ENCODE data around the gene CHST13.

The CHST13 gene

GRCh38 chr3:126523745-126524428 lies at the start of gene CHST13:
Gene CHST13 (plus strand): TSS chr3:126524155. CDS start chr3:126524333, 178 bp downstream.
- no peak for DNase-seq

GRCh38 chr3:126474498-126475412 lies 49.2 kb upstream of the CHST13 start:
- peak; percentile 49 for DNase-seq

- DNase-seq: peak; percentile 93
Measured at GRCh38 chr3:126475413-126476114, 48.4 kb upstream of the CHST13 start, which contains the start of gene ZXDC. Gene ZXDC (minus strand): TSS chr3:126475891. CDS start chr3:126475865, 26 bp downstream.

- no peak for DNase-seq
Measured at GRCh38 chr3:126476166-126477060, 47.5 kb upstream of the CHST13 start.

- no peak for DNase-seq
Measured at GRCh38 chr3:126477061-126477380, 46.9 kb upstream of the CHST13 start.

- DNase-seq: no peak
Measured at GRCh38 chr3:126478581-126479310, 45.2 kb upstream of the CHST13 start.

- DNase-seq: no peak
Measured at GRCh38 chr3:126479642-126480041, 44.3 kb upstream of the CHST13 start.

- no peak for DNase-seq
Measured at GRCh38 chr3:126480206-126480605, 43.7 kb upstream of the CHST13 start.

- no peak for DNase-seq
Measured at GRCh38 chr3:126480861-126481260, 43.1 kb upstream of the CHST13 start.

- no peak for DNase-seq
Measured at GRCh38 chr3:126481808-126482502, 42.0 kb upstream of the CHST13 start.

- DNase-seq: no peak
Measured at GRCh38 chr3:126482503-126483255, 41.3 kb upstream of the CHST13 start.

- no peak for DNase-seq
Measured at GRCh38 chr3:126483321-126483761, 40.6 kb upstream of the CHST13 start.

GRCh38 chr3:126484148-126484547 lies 39.8 kb upstream of the CHST13 start:
- DNase-seq: no peak

GRCh38 chr3:126484662-126485061 lies 39.3 kb upstream of the CHST13 start:
- no peak for DNase-seq

- no peak for DNase-seq
Measured at GRCh38 chr3:126485176-126485897, 38.6 kb upstream of the CHST13 start.

GRCh38 chr3:126485956-126486355 lies 38.0 kb upstream of the CHST13 start:
- no peak for DNase-seq

GRCh38 chr3:126486360-126486847 lies 37.6 kb upstream of the CHST13 start:
- no peak for DNase-seq

GRCh38 chr3:126487151-126487771 lies 36.7 kb upstream of the CHST13 start:
- DNase-seq: no peak

GRCh38 chr3:126488185-126488584 lies 35.8 kb upstream of the CHST13 start:
- no peak for DNase-seq

Data from activated naive CD4-positive, alpha-beta T cell treated with Interleukin-2 at 50 U/mL for 16 hours (primary cell).